HUES48 (cell line): ENCODE measurements around the gene SORD.

ENCODE experiments used
- H3K27ac ChIP-seq: one replicate; pipeline ENCODE4 v1.7.0; 2013; ENCODE audit warnings: low read depth, low read length, inconsistent platforms
- H3K27me3 ChIP-seq: 2 replicates; pipeline ENCODE4 v1.6.1; 2013; ENCODE audit warnings: mild to moderate bottlenecking, low read length; ENCODE audit not compliant: control insufficient read depth, insufficient read depth
- H3K36me3 ChIP-seq: 2 replicates; pipeline ENCODE4 v1.6.1; 2013; ENCODE audit warnings: low read length; ENCODE audit not compliant: control insufficient read depth, insufficient read depth
- H3K4me1 ChIP-seq: 2 replicates; pipeline ENCODE4 v1.6.1; 2013; ENCODE audit warnings: mild to moderate bottlenecking, low read length; ENCODE audit not compliant: control insufficient read depth, insufficient read depth
- H3K4me3 ChIP-seq: 2 replicates; pipeline ENCODE4 v1.5.1; 2013; ENCODE audit warnings: mild to moderate bottlenecking, low read depth, low read length
- H3K9ac ChIP-seq: 2 replicates; pipeline ENCODE4 v1.6.1; 2013; ENCODE audit warnings: mild to moderate bottlenecking, low read depth, low read length, moderate library complexity
- H3K9me3 ChIP-seq: 2 replicates; pipeline ENCODE4 v1.6.1; 2013; ENCODE audit warnings: low read length; ENCODE audit not compliant: control insufficient read depth, insufficient read depth

The SORD gene

GRCh38 chr15:45089712-45090373 is 66.8 kb downstream of the SORD start:
- Histone ChIP-seq H3K9me3 (no peaks in the 10 kb centered on the region), H3K27me3 (no peaks in the 10 kb centered on the region), H3K9ac (no peak overlapping the region), H3K4me3 (no peak overlapping the region), H3K27ac (no peak overlapping the region), H3K4me1 (no peaks in the 10 kb centered on the region), H3K36me3 (no peaks in the 10 kb centered on the region)

GRCh38 chr15:45091161-45091560 is 68.2 kb downstream of the SORD start:
- H3K4me1 ChIP-seq = no peaks in the 10 kb centered on the region
- H3K27ac ChIP-seq = no peak overlapping the region
- no peak overlapping the region for H3K9ac ChIP-seq
- no peaks in the 10 kb centered on the region for H3K9me3 ChIP-seq
- H3K27me3 ChIP-seq = no peaks in the 10 kb centered on the region
- no peak overlapping the region for H3K4me3 ChIP-seq
- H3K36me3 ChIP-seq = no peaks in the 10 kb centered on the region

- no peak overlapping the region for H3K27ac ChIP-seq
- H3K4me1 ChIP-seq = no peaks in the 10 kb centered on the region
- no peaks in the 10 kb centered on the region for H3K36me3 ChIP-seq
- no peak overlapping the region for H3K9ac ChIP-seq
- no peaks in the 10 kb centered on the region for H3K27me3 ChIP-seq
- H3K4me3 ChIP-seq = no peak overlapping the region
- no peaks in the 10 kb centered on the region for H3K9me3 ChIP-seq
These were observed 68.6 kb downstream of the SORD start for GRCh38 chr15:45091576-45091975.

GRCh38 chr15:45093013-45093412 is 70.0 kb downstream of the SORD start:
- Histone ChIP-seq H3K9me3 (no peaks in the 10 kb centered on the region), H3K27ac (no peak overlapping the region), H3K4me1 (no peaks in the 10 kb centered on the region), H3K4me3 (no peak overlapping the region), H3K36me3 (no peaks in the 10 kb centered on the region), H3K9ac (no peak overlapping the region), H3K27me3 (no peaks in the 10 kb centered on the region)

- Histone ChIP-seq H3K36me3 (no peaks in the 10 kb centered on the region), H3K9ac (no peak overlapping the region), H3K4me1 (no peaks in the 10 kb centered on the region), H3K27ac (no peak overlapping the region), H3K4me3 (no peak overlapping the region), H3K27me3 (no peaks in the 10 kb centered on the region), H3K9me3 (no peaks in the 10 kb centered on the region)
These were observed 70.8 kb downstream of the SORD start for GRCh38 chr15:45093622-45094357.

- H3K36me3 ChIP-seq = no peaks in the 10 kb centered on the region
- H3K27ac ChIP-seq = no peak overlapping the region
- no peak overlapping the region for H3K4me3 ChIP-seq
- H3K27me3 ChIP-seq = no peaks in the 10 kb centered on the region
- H3K9ac ChIP-seq = no peak overlapping the region
- no peaks in the 10 kb centered on the region for H3K9me3 ChIP-seq
- H3K4me1 ChIP-seq = no peaks in the 10 kb centered on the region
These were observed 71.3 kb downstream of the SORD start for GRCh38 chr15:45094358-45094730.

GRCh38 chr15:45095661-45096060 is 72.7 kb downstream of the SORD start:
- Histone ChIP-seq H3K4me1 (peaks cover 8% of the 10 kb centered on the region), H3K27ac (no peak overlapping the region), H3K9me3 (no peaks in the 10 kb centered on the region), H3K27me3 (no peaks in the 10 kb centered on the region), H3K9ac (no peak overlapping the region), H3K36me3 (no peaks in the 10 kb centered on the region), H3K4me3 (no peak overlapping the region)

GRCh38 chr15:45097466-45097865 is 74.5 kb downstream of the SORD start:
- Histone ChIP-seq H3K9ac (no peak overlapping the region), H3K4me3 (no peak overlapping the region), H3K36me3 (no peaks in the 10 kb centered on the region), H3K27ac (no peak overlapping the region), H3K4me1 (peaks cover 21% of the 10 kb centered on the region), H3K9me3 (no peaks in the 10 kb centered on the region), H3K27me3 (peaks cover 7% of the 10 kb centered on the region)

GRCh38 chr15:45099549-45100165 is 76.7 kb downstream of the SORD start:
- Histone ChIP-seq H3K27ac (no peak overlapping the region), H3K27me3 (peaks cover 10% of the 10 kb centered on the region), H3K9ac (no peak overlapping the region), H3K36me3 (no peaks in the 10 kb centered on the region), H3K9me3 (no peaks in the 10 kb centered on the region), H3K4me1 (peaks cover 21% of the 10 kb centered on the region), H3K4me3 (no peak overlapping the region)

- Histone ChIP-seq H3K27ac (peak overlapping the region; percentile 18), H3K36me3 (no peaks in the 10 kb centered on the region), H3K4me1 (peaks cover 21% of the 10 kb centered on the region), H3K9ac (no peak overlapping the region), H3K9me3 (no peaks in the 10 kb centered on the region), H3K27me3 (peaks cover 19% of the 10 kb centered on the region), H3K4me3 (no peak overlapping the region)
These were observed 78.1 kb downstream of the SORD start for GRCh38 chr15:45100884-45101625.

GRCh38 chr15:45101749-45102148 is 78.8 kb downstream of the SORD start:
- H3K27me3 ChIP-seq = peaks cover 26% of the 10 kb centered on the region
- no peak overlapping the region for H3K27ac ChIP-seq
- H3K9ac ChIP-seq = no peak overlapping the region
- no peak overlapping the region for H3K4me3 ChIP-seq
- H3K36me3 ChIP-seq = no peaks in the 10 kb centered on the region
- H3K4me1 ChIP-seq = peaks cover 21% of the 10 kb centered on the region
- no peaks in the 10 kb centered on the region for H3K9me3 ChIP-seq
